NB4 (cell line): ENCODE measurements around the gene FIG4.

Source experiments
- CTCF ChIP-seq: IDR thresholded peaks from one replicate; pipeline ENCODE4 v1.5.1; 2012; ENCODE audit warnings: low read depth, low read length
- MAX ChIP-seq: IDR thresholded peaks from 2 replicates; pipeline ENCODE4 v1.6.1; 2011; ENCODE audit warnings: low read depth, low read length
- POLR2A ChIP-seq: IDR thresholded peaks from 2 replicates; pipeline ENCODE4 v1.6.1; 2011; ENCODE audit warnings: mild to moderate bottlenecking; ENCODE audit not compliant: insufficient read length; ENCODE audit errors: extremely low read depth

DNA sequence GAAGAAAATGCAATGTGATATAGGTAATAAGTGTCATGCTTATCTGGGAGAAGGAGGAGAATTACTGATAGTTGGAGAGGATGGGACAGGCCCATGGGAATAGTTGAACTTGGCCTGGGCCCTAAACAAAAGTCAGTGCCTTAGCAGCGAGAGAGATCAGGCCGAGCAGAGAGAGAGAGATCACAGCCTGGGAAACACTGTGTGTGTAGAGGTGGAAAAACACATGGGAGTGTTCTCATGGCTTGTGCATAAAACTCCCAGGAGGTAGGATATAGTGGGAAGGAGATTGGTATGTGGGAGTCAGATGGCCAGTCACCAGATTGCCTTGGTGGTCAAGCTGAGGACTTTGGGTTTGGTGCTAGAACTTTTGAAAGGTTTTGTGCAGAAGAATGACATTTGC lies 47.6 kb downstream of the FIG4 start:
- no peak for TF ChIP-seq CTCF
- no peak for TF ChIP-seq MAX
- no peak for TF ChIP-seq POLR2A
